ENCODE measurements around the gene BRINP1.

DNA sequence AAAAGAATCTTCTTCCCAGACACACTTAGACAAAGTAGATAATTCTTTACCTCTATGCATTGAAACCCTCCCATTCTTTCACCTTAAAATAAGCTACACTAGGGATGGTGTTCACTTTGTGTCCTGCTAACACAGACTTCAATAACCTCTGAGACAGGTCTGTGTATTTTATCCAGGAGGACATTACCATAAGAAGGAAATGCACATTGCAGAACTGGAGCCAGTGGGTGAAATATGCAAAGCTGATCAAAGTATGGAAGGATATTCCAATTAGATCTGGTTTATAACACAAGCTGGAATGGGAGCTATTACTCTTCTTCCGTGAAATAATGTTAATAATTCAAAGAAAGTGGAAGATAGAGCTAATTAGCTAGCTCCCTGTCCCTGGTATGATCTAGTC is 204.1 kb downstream of the BRINP1 start:
- no peak for TF ChIP-seq POLR2A (IDR thresholded peaks at IDR 0.05; ENCODE audit: low read length)
- no peak for TF ChIP-seq GATA1 (IDR thresholded peaks at IDR 0.05; ENCODE audit: low read depth, low read length)
